Spleen (tissue), 11 donors: Measurements from ENCODE around the gene PPP1R12C. TPM values are rescaled to one million over a fixed set of nuclear protein-coding genes. Genes with fewer than 3 reads are reported as not detected.

Experiments
- DNase-seq: peaks from one replicate; pipeline ENCODE4 v3.0.0-alpha.2; 2020
- H3K27ac ChIP-seq, 8 donors: fragments of 200-600 bp; sonication (generic) in 7 of 8; 1 replicate in 4 of 8; 2 replicates in 4 of 8; pipeline versions ENCODE4 v1.5.0 to v1.8.0; 2016 to 2021; ENCODE audit warnings: inconsistent platforms in 4 of 8, mild to moderate bottlenecking in 4 of 8, moderate library complexity in 1 of 8
- H3K27me3 ChIP-seq, 7 donors: fragments of 200-600 bp; sonication (generic) in 6 of 7; replicated peaks in 1 of 7; 1 replicate in 4 of 7; 2 replicates in 3 of 7; pipeline versions ENCODE4 v1.5.0 to v1.8.0; 2016 to 2021; ENCODE audit warnings: inconsistent platforms in 3 of 7, mild to moderate bottlenecking in 1 of 7
- H3K36me3 ChIP-seq, 6 donors: fragments of 200-600 bp; sonication (generic) in 5 of 6; 1 replicate in 4 of 6; 2 replicates in 2 of 6; pipeline versions ENCODE4 v1.5.0 to v1.8.0; 2016 to 2021; ENCODE audit warnings: inconsistent platforms in 2 of 6
- H3K4me1 ChIP-seq, 6 donors: fragments of 200-600 bp; sonication (generic) in 5 of 6; 1 replicate in 3 of 6; 2 replicates in 3 of 6; pipeline versions ENCODE4 v1.5.0 to v1.8.0; 2016 to 2021; ENCODE audit warnings: inconsistent platforms in 3 of 6
- H3K4me3 ChIP-seq, 8 donors: fragments of 200-600 bp; sonication (generic) in 7 of 8; 1 replicate in 4 of 8; 2 replicates in 4 of 8; pipeline versions ENCODE4 v1.5.0 to v1.8.0; 2016 to 2021; ENCODE audit warnings: inconsistent platforms in 4 of 8, mild to moderate bottlenecking in 4 of 8, moderate library complexity in 2 of 8
- H3K9me3 ChIP-seq, 8 donors: fragments of 200-600 bp; sonication (generic) in 7 of 8; 1 replicate in 4 of 8; 2 replicates in 4 of 8; pipeline versions ENCODE4 v1.5.0 to v1.8.0; 2016 to 2021; ENCODE audit warnings: inconsistent platforms in 4 of 8
- CTCF ChIP-seq, 11 experiments: fragments of 200-600 bp in 7 of 11; fragments of 450-650 bp in 4 of 11; sonication (generic) in 4 of 11; IDR thresholded peaks in 8 of 11; conservative IDR thresholded peaks in 3 of 11; 1 replicate in 7 of 11; 2 replicates in 4 of 11; pipeline versions ENCODE4 v1.4.0 to v1.8.0; 2016 to 2021; ENCODE audit warnings: antibody characterized with exemption in 11 of 11, inconsistent platforms in 4 of 11, mild to moderate bottlenecking in 1 of 11
- POLR2A ChIP-seq, 3 donors: fragments of 450-650 bp; IDR thresholded peaks; one replicate each; pipeline ENCODE4 v1.5.1; 2017; ENCODE audit warnings: antibody characterized with exemption in 3 of 3, mild to moderate bottlenecking in 1 of 3
- POLR2AphosphoS5 ChIP-seq, 3 donors: sonication (generic); formaldehyde crosslinking; IDR thresholded peaks; one replicate each; pipeline ENCODE4 v1.5.1; 2017; ENCODE audit warnings: antibody characterized with exemption in 3 of 3
- WGBS, 5 donors: extraction: QIAGEN DNeasy Blood & Tissue Kit in 3 of 5; methylation state at CpG; one replicate each; pipeline versions ENCODE4 v1.1.5 to v1.1.7; 2013 to 2018; 5-methylcytosine and 5-hydroxymethylcytosine counted together
- intact Hi-C: fragments of 100-400 bp; cut with DNase I; formaldehyde crosslinking; loops from one replicate; pipeline ENCODE4 v1.15.0; 2023; ENCODE audit warnings: low total_unique reads
- polyA plus RNA-seq, 3 donors: library from polyadenylated mRNA; stranded (reverse); fragments of 200-250 nt; gene quantifications; one replicate each; pipeline ENCODE4 v1.2.1, GENCODE V29; 2013
- total RNA-seq, 7 donors: library from RNA; depleted of rRNA in 3 of 7; stranded (reverse); fragments of >200 nt in 3 of 7; fragmentation: NEBNext Ultra II Directional in 4 of 7; extraction: Animal tissue kit (Norgen Biotek cat#: 25700) in 4 of 7; gene quantifications; one replicate each; pipeline versions ENCODE4 v1.1.0 to v1.2.1, GENCODE V29; 2016 to 2021
- donor health status: healthy with polysubstance abuse.
- donor health status: DM: no; HTN: no; CAD: no; lungs with moderate emphysema.
- donor health status: DM: no; HTN: no; CAD: no.
- donor health status: Bipolar disorder and iron deficiency.
- donor health status: healthy.
- donor health status: DM: no; HTN: no; CAD: no.
- donor health status: DM: yes; HTN: yes; CAD: no.

Gene PPP1R12C
- total and polyA plus RNA-seq, 10 donors, result 88.2 to 292 (median 151) TPM

- H3K4me3 ChIP-seq, result no peak overlapping the region
- H3K36me3 ChIP-seq, result no peaks in the 10 kb centered on the region
- H3K9me3 ChIP-seq, result peaks cover 0 to 7% (median 0%) of the 10 kb centered on the region in 8 donors
- peaks cover 7 to 41% (median 31%) of the 10 kb centered on the region in 6 donors for H3K4me1 ChIP-seq
- no peak overlapping the region for H3K27ac ChIP-seq
- H3K27me3 ChIP-seq, result peaks cover 10 to 84% (median 58%) of the 10 kb centered on the region in 7 donors
- intact Hi-C loops, result no loop called here
- WGBS, 5 donors, result 79 to 91% (median 84%) methylated on average over 4 to 5 of the region's 5 CpGs
- no peak for DNase-seq
- TF ChIP-seq POLR2AphosphoS5 (IDR thresholded peaks at IDR 0.05), result no peak
These were observed 38.4 kb downstream of the PPP1R12C start for GRCh38 chr19:55078996-55079395.

GRCh38 chr19:55077106-55077505 is 40.3 kb downstream of the PPP1R12C start:
- WGBS, 5 donors, result 62 to 88% (median 67%) methylated on average over 2 of the region's 2 CpGs
- no peak for TF ChIP-seq POLR2A (IDR thresholded peaks at IDR 0.05)
- no peak for TF ChIP-seq CTCF (IDR thresholded peaks at IDR 0.05 in 8 of 11, conservative IDR thresholded peaks at IDR 0.05 in 3 of 11)
- no peak for TF ChIP-seq POLR2AphosphoS5 (IDR thresholded peaks at IDR 0.05)
- intact Hi-C loops, result no loop called here
- peaks cover 0 to 7% (median 0%) of the 10 kb centered on the region in 8 donors for H3K9me3 ChIP-seq
- peaks cover 2 to 82% (median 40%) of the 10 kb centered on the region in 7 donors for H3K27me3 ChIP-seq
- H3K27ac ChIP-seq, result no peak overlapping the region
- no peak for DNase-seq
- no peaks in the 10 kb centered on the region for H3K36me3 ChIP-seq
- peaks cover 7 to 26% (median 23%) of the 10 kb centered on the region in 6 donors for H3K4me1 ChIP-seq
- H3K4me3 ChIP-seq, result no peak overlapping the region

GRCh38 chr19:55076321-55076720 is 41.1 kb downstream of the PPP1R12C start:
- 63 to 95% (median 82%) methylated on average over 7 to 12 of the region's 12 CpGs for WGBS, 5 donors
- DNase-seq, result no peak
- TF ChIP-seq POLR2AphosphoS5 (IDR thresholded peaks at IDR 0.05) (no peak), POLR2A (IDR thresholded peaks at IDR 0.05) (no peak), CTCF (IDR thresholded peaks at IDR 0.05 in 8 of 11, conservative IDR thresholded peaks at IDR 0.05 in 3 of 11) (no peak)
- Histone ChIP-seq H3K4me3 (no peak overlapping the region), H3K9me3 (peaks cover 0 to 6% (median 0%) of the 10 kb centered on the region in 8 donors), H3K4me1 (peaks cover 7 to 25% (median 15%) of the 10 kb centered on the region in 6 donors), H3K36me3 (no peaks in the 10 kb centered on the region), H3K27ac (no peak overlapping the region), H3K27me3 (peaks cover 2 to 82% (median 39%) of the 10 kb centered on the region in 7 donors)
- intact Hi-C loops, result no loop called here

GRCh38 chr19:55075371-55075998 is 42.0 kb downstream of the PPP1R12C start, which contains the start of gene EPS8L1:
EPS8L1 (plus strand) TSS chr19:55075869; CDS start chr19:55076445, 576 bp downstream.
- no peak for DNase-seq
- peaks cover 0 to 6% (median 0%) of the 10 kb centered on the region in 8 donors for H3K9me3 ChIP-seq
- no peak for TF ChIP-seq CTCF (IDR thresholded peaks at IDR 0.05 in 8 of 11, conservative IDR thresholded peaks at IDR 0.05 in 3 of 11)
- no peak for TF ChIP-seq POLR2AphosphoS5 (IDR thresholded peaks at IDR 0.05)
- TF ChIP-seq POLR2A (IDR thresholded peaks at IDR 0.05), result no peak
- 38 to 51% (median 45%) methylated on average over 17 to 18 of the region's 18 CpGs for WGBS, 5 donors
- no peak within 1 kb of the TSS for H3K4me3 ChIP-seq
- H3K4me1 ChIP-seq, result peaks cover 1 to 25% (median 6%) of the 10 kb centered on the region in 6 donors
- no peak within 1 kb of the TSS for H3K27ac ChIP-seq
- intact Hi-C loops, result no loop called here
- H3K36me3 ChIP-seq, result no peaks in the 10 kb centered on the region
- peaks cover 0 to 82% (median 39%) of the 10 kb centered on the region in 7 donors for H3K27me3 ChIP-seq
